ENCODE data around the gene CHMP6. TPM values are rescaled to one million over a fixed set of nuclear protein-coding genes. Genes with fewer than 3 reads are reported as not detected.

CHMP6 gene
- total and polyA plus RNA-seq, 12 donors = 7.8 to 35.3 (median 25.8) TPM

GRCh38 chr17:81039096-81039495, 47.5 kb downstream of the CHMP6 start:
- H3K36me3 ChIP-seq (replicated peaks in 1 of 2) = no peaks in the 10 kb centered on the region
- no peak for DNase-seq
- 85 to 93% (median 88%) methylated on average over 7 to 16 of the region's 16 CpGs; no CpG with 5 or more reads in 1 of the 4 donors for WGBS, 4 donors
- no peaks in the 10 kb centered on the region for H3K27me3 ChIP-seq
- no peak overlapping the region for H3K27ac ChIP-seq
- no peaks in the 10 kb centered on the region for H3K9me3 ChIP-seq (replicated peaks in 1 of 3)
- H3K4me3 ChIP-seq = no peak overlapping the region
- TF ChIP-seq POLR2A (IDR thresholded peaks at IDR 0.05) = no peak
- TF ChIP-seq CTCF (IDR thresholded peaks at IDR 0.05) = no peak
- peaks cover 25 to 64% of the 10 kb centered on the region in 2 donors for H3K4me1 ChIP-seq (replicated peaks in 1 of 2)
- intact Hi-C loops (cut with DNase I) = no loop called here

GRCh38 chr17:81039854-81040758, 48.5 kb downstream of the CHMP6 start:
- TF ChIP-seq POLR2A (IDR thresholded peaks at IDR 0.05) (no peak), CTCF (IDR thresholded peaks at IDR 0.05) (no peak)
- Histone ChIP-seq H3K4me1 (replicated peaks in 1 of 2) (peaks cover 28 to 73% of the 10 kb centered on the region in 2 donors), H3K27me3 (no peaks in the 10 kb centered on the region), H3K9me3 (replicated peaks in 1 of 3) (no peaks in the 10 kb centered on the region), H3K36me3 (replicated peaks in 1 of 2) (no peaks in the 10 kb centered on the region), H3K27ac (peak overlapping the region in 1 of 5 donors; percentile 30), H3K4me3 (no peak overlapping the region)
- intact Hi-C loops (cut with DNase I) = no loop called here
- no peak for DNase-seq
- 69 to 82% (median 71%) methylated on average over 11 to 28 of the region's 28 CpGs for WGBS, 4 donors

- H3K27ac ChIP-seq = peak overlapping the region in 1 of 5 donors; percentile 30
- no peak overlapping the region for H3K4me3 ChIP-seq
- 26 to 38% (median 30%) methylated on average over 5 to 6 of the region's 6 CpGs; no CpG with 5 or more reads in 1 of the 4 donors for WGBS, 4 donors
Measured at GRCh38 chr17:81040791-81041337, 49.2 kb downstream of the CHMP6 start.

More at GRCh38 chr17:81040791-81041337, 49.2 kb downstream of the CHMP6 start:
- no peaks in the 10 kb centered on the region for H3K9me3 ChIP-seq (replicated peaks in 1 of 3)
- DNase-seq = peak in 4 of 7 donors; percentile 52 to 68 (median 56)
- H3K27me3 ChIP-seq = no peaks in the 10 kb centered on the region
- intact Hi-C loops (cut with DNase I) = no loop called here
- peaks cover 33 to 81% of the 10 kb centered on the region in 2 donors for H3K4me1 ChIP-seq (replicated peaks in 1 of 2)
- no peak for TF ChIP-seq POLR2A (IDR thresholded peaks at IDR 0.05)
- peak in 3 of 6 experiments; percentile 26 to 29 (median 28) for TF ChIP-seq CTCF (IDR thresholded peaks at IDR 0.05)
- H3K36me3 ChIP-seq (replicated peaks in 1 of 2) = no peaks in the 10 kb centered on the region
